GM19238 (cell line): ENCODE measurements around the gene STEAP3.

Experiments
- DNase-seq: peaks from one replicate; pipeline ENCODE4 v3.0.0; 2011; ENCODE audit warnings: low spot score; ENCODE audit not compliant: insufficient read length

Gene STEAP3, protein sequence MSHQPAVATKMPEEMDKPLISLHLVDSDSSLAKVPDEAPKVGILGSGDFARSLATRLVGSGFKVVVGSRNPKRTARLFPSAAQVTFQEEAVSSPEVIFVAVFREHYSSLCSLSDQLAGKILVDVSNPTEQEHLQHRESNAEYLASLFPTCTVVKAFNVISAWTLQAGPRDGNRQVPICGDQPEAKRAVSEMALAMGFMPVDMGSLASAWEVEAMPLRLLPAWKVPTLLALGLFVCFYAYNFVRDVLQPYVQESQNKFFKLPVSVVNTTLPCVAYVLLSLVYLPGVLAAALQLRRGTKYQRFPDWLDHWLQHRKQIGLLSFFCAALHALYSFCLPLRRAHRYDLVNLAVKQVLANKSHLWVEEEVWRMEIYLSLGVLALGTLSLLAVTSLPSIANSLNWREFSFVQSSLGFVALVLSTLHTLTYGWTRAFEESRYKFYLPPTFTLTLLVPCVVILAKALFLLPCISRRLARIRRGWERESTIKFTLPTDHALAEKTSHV

DNA sequence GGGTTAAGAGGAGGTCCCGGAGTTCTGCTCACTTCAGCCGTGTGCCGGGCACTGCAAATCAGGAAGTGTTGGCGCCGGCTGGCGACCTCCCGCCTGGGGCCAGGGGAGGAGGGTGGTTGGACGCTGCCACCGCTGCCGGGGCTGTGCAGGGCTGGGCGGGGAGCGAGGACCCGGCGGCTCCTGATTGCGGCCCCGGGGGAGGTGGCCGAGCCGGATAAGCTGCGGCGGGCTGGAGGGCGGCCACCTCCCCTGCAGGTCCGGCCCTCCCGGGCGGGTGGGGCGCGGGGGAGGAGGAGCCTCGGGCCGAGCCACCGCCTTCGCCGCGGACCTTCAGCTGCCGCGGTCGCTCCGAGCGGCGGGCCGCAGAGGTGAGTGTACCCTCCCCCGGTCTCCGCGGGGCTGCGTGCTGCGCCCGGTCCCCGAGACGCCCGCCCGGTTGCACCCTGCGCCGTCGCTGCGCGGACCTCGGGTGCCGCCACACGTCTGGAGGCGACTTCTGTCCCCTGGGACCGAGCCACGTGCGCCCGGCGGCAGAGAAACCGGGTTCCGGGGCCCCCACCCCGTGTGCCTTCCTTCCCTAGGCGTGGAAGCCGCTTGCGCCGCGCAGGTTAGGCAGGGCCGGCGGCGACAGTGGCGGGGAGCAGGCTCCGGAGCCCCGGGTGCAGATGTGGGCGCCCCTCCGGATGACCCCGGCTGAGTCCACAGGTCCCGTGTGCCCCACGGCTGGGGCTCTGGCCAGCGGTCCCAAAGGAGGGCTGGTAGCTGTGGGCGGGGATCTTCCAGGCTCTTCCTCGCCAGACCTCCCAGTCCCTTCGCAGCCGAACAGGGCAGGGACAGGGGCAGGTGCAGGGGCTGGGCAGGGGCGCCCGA is at the start of gene STEAP3:
TSS of gene STEAP3 (plus strand) at position 314 of the 870 bp plus-strand sequence. CDS start 7,179 bp downstream, outside the sequence.
- DNase-seq: peak; percentile 82

DNA sequence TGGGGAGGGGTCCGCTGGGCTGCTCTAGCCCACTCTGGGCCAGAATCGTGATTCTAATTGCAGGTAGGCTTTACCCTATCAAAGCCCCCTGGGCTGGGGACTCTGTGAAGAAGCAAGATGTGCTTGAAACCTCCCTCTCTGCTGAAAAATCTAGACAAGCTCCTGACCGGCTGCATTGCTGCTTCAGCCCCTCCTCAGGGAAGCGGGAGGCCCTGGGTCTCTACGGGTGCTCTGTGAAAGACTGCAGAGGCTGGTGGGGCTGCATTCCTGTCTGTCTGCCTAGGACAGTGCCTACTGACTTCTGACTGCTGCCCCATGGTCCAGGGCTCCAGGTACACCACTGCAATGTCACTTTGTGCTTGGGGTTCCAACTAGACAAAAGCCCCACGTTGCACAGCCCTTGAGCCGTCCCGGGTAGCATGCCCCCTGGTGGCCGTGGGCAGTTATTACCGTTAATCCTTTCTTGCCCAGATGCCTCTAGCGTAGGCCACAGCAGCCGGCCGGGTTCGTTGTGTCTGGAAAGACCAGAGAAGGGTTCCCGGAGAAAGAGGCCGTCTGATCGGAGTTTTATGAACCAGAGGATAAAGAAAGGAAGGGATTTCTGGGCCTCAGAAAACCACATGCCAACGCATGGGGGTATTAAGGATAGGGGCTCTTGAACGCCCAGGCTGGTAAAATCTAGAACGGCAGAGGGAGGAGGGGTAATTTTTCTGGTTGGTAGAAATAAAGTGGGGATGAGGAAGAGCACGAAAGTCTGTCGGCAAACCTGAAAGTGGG is 49.2 kb upstream of the STEAP3 start:
- peak; percentile 51 for DNase-seq

DNA sequence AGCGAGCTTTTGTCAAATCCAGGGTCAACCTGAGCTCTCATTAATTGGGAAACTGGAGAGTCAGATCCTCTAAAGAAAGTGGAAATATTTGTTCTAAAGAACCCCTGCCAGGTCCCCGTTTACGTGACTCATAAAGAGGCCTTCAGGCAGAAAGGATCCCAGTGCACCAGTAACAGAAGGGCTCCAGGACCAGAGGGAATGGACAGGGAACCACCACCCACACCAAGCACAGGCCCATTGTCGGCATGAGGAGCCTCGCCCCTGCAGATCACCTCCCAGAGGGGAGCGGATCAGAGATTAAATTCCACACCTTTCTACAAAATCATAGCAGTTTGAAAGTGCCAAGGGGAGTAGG is 48.7 kb upstream of the STEAP3 start:
- DNase-seq: no peak

DNA sequence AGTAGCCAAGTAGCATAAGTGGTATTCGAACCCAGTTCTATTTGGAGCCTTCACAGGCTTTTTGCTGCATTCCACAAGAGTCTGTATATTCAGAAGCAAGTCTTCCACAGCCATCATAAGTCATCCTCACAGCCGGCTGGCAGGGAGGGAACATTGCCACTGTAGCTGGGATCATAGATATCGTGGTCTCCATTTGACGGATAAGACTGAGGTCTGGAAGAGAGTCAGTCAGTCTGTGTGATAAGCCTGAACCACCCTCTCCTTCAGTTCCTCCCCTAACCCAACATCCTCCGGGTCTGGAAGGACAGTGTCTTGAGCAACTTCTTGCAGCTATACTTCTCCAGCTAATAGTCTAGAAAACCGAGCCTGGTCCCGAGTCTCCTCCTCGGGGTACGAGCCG is 48.1 kb upstream of the STEAP3 start:
- DNase-seq: no peak

DNA sequence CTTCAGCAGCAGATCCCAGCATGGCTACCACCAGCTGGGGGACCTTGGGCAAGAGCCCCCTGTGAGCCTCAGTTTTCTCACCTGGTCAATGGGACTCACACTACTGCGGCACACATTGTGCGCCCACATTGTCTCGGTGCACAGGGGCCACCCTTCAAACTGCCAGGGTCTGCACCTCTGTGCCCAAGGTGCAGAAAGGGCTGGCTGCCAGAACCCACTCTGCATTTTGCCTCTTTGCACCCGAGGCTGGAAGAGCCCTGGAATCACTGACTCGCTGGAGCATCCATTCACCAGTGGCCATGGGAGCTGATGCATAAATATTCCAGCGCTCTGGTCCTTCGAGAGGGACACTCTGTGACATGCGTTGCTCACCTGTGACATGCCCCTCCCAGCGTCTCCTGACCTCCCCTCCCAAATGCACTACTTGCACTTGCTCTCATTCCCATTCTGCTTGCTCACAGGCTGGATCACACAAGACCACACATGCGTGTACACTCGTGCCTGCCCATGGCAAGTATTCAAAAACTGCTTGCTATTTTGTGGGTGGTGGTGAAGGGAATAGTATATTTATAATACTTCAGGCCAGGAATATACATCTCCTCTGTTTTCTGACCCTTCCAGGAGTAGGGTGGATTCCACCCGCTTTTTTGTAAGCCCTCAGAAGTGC is 46.3 kb upstream of the STEAP3 start:
- no peak for DNase-seq

DNA sequence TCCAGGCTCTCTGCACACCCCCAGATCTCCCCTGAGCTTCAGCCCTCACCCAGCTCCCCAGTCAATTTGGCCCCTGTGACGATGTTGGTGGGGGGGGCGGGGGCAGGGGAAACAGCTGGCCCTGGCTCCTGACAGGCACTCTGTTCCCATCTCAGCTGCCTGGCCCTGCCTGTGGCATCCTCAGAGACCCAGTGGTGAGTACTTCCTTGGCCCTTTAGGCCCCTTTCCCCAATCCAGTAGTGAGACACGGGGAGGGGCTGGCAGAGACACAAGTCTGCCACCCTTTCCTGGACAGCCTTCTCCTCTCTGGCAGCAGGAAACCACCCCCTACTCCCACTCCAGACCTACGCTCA is 45.8 kb upstream of the STEAP3 start:
- no peak for DNase-seq

DNA sequence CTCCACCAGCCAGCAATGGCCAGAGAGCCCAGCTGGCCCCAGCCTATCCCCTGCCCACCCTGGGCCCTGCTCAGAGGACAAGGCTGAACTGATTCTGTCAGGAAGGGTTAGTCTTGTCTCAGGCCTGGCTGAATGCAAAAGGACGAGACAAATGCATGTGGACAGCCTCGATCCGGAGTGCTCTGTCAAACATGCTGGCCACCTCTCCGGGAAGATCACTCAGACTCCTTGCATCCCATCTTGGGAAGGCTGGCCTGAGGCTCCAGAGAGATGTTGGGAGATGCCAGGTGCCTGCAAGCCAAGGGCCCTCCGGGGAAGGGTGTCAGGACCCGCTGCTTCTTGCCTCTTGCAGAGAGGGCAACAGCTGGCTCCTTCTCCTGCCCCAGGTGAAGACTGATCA is 44.9 kb upstream of the STEAP3 start:
- DNase-seq: no peak

DNA sequence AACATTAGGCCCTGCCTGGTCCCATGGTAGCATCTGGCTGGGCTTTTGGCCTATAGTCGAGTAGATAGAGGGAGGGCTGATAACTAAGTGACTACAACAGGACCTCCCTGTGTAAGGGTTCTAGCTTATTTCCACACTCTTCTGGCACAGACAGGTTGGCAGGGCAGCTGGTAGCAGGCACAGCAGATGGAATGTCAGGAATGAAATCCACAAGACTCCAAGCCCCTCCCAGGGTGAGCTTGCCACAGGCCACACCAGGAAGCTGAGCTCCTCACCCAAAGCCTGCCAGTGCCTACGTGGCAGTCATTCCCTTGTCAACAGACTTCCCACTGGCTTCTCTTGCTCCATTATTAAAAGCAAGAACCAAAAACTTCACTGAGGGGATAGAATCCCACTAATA is 44.4 kb upstream of the STEAP3 start:
- DNase-seq: no peak

DNA sequence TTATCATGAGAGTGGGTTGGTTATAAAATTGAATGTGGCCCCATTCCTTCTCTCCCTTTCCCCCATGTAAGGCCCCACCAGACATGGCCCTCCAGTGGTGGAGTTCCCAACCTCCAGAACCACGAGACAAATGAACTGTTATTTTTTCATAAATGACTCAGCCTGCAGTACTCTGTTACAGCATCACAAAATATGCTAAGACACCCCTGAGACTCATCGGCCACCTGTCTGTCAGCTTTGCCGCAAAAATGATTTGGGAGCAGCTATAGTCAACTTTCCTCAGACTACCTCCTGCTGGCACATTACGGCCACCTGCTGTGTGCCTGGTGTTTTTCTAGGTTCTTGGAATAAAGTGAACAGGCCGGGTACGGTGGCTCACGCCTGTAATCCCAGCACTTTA is 43.6 kb upstream of the STEAP3 start:
- no peak for DNase-seq

DNA sequence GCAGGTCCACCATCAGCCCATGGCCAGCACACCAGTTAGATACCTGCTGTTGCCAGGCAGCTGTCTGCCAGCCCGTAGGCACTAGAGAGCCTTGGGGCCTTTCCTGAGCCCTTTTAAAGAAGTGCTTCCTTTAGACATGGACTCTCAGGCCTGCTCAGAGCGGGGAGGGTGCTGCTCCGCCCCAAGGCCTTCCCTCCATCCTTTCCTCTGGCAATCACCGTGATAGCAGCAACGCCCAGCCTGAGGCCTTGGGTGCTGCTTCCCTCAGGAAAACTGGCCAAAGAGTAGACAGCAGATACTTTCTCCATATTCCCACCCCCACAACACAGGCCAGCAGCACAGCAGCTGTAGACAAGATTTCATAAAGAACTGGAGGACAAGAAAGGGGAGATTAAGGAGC is 42.7 kb upstream of the STEAP3 start:
- no peak for DNase-seq

DNA sequence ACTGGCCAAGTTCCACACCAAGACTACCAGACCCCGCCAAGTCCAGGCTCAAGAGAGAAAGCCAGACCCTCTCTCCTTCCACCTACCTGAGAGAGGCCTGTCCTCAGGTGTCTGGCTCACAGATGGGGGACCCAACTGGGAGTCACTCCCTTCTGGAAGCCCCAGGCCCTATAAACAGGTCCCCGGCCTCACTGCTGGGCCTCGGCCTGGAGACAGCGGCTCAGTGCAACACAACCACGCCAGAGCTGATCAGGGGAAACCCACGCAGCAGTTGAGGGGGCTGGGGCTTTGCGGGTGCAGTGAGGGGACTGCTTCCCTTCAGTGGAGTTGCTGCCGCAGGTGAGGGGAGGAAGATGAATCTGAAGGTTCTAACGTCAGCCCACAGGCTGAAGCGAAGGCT is 42.2 kb upstream of the STEAP3 start:
- no peak for DNase-seq

DNA sequence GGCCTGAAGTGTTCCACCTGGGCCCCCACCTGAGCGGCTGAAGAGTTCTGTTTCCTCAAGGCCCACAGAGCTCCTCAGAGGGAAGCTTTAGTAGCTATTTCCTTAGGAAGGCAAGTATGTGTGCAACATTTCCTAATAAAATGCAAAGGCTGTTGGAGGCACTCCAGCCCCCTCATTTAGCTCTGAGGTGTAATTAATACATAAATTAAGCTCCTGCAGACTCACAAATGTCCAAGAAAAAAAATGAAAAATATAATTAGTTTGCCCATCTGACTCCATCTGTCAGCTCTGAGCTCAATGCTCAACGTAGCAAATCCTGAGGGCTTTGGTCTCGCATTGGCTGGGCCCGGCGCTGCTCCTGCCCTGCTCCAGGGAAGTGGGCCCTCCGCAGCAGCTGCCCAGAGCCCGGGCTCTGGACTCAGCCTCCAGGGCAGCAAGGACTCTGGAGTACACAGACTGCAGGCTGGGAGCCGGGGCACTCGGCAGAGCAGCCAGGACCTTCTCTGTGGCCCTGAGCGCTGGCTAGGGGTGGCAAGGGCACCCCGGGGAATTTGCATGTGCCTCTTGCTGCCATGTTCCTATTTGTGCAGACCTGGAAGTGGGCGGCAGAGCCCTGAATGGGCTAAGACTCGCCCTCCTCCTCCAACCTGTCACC is 41.7 kb upstream of the STEAP3 start:
- no peak for DNase-seq

DNA sequence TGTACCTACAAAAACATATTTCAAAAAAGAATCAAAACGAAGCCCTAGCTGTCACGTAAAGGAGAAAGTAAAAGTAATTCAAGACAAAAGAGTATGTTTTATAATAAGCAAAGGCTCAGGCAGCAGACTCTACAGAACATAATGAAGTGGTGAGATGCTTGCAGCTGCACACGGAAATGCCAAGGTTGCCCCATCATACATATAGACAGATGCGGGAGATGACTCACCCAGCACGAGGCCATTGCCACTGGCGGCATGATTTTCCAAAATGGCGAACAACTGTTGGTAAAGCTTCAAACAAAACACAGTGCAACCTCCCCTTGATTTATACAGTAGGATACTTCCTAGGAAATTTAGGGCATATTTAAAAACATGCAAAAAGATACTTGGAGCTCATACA is 39.1 kb upstream of the STEAP3 start:
- DNase-seq: no peak

DNA sequence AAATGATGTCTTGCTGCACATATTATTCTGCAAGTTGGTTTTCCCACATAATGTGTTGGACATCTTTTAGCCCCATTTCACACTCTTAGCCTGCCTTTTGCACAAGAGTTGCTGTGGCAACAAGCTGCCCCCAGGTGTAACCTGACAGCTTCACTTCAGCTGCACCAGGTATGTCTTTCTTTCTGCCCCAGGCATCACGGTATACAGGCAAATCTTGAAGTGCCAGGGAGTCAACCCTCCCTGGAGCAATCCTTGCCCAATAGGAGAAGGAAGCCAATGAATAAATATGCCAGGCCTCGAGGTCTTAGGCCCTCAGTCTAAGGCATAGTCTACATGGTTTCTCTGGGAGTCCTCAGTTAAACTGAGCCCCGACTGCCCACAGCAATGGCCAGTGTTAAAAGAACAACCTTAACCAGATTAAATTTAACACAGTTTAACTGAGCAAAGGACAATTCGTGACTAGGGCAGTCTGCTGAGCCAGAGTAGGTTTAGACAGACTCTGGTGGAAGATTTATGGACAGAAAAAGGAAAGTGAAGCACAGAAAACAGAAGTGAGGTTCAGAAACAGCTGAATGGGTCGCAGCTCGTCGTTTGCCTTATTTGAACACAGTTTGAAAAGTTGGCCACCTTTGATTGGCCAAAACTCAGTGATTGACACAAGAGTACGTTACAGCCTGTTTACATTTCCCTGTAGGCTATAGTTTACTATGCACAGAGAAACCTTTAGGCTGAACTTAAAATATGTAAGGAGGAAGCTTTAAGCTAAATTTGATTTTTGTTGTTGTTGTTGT is 33.1 kb upstream of the STEAP3 start:
- no peak for DNase-seq

DNA sequence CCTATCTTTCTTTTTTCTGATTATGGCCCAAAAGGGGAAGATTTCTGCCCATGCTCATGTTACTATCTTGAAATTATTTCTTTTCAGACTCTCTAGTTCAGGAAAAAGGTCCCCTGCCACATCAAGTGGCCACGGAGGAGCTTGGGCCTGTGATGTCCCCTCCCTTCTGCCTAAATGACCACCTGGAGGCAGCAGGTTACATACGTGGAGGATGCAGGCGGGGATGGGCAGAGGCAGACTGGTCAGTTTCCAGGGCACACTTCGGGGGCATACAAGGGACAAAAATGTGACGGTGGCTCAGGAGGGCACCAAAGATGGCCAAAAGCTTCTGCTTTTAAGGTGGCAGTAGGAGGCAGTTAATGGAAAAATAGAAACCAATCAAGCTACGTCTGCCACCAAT is 30.7 kb upstream of the STEAP3 start:
- no peak for DNase-seq

DNA sequence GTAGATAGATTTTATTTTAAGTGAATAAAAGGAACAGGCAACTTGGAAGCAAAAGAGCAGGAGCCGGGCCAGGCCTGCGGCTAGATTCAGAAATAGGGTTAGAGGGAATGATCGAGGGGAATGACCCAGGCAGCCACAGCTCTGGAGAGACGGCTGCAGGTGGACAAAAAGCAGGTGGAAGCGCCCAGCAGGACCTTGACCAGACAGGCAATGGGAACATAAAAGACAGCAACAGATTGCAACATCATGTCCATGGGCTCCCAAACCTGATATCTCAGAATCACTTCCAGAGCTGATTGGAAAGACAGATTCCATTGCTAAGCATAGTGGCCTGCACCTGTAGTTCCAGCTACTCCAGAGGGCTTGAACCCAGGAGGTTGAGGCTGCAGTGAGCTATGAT is 28.6 kb upstream of the STEAP3 start:
- DNase-seq: no peak

DNA sequence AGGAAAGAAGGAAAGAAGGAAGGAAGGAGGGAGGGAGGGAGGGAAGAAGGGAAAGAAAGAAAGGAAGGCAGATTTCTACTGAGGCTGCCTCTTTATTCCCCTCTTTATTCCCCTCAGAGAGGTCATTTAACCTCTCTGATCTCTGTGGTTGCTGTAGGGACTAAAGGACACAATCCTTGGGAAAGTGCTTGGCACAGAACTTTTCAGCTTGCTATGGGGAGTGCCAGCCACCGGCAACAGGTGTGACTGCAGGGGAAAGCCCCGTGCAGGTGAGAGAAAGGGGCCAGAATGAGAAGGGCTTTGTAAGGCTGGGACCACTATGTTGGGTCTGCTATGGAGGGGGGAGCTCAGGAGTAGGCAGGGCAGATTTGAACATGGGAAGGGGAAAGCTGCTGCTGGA is 27.7 kb upstream of the STEAP3 start:
- DNase-seq: no peak

DNA sequence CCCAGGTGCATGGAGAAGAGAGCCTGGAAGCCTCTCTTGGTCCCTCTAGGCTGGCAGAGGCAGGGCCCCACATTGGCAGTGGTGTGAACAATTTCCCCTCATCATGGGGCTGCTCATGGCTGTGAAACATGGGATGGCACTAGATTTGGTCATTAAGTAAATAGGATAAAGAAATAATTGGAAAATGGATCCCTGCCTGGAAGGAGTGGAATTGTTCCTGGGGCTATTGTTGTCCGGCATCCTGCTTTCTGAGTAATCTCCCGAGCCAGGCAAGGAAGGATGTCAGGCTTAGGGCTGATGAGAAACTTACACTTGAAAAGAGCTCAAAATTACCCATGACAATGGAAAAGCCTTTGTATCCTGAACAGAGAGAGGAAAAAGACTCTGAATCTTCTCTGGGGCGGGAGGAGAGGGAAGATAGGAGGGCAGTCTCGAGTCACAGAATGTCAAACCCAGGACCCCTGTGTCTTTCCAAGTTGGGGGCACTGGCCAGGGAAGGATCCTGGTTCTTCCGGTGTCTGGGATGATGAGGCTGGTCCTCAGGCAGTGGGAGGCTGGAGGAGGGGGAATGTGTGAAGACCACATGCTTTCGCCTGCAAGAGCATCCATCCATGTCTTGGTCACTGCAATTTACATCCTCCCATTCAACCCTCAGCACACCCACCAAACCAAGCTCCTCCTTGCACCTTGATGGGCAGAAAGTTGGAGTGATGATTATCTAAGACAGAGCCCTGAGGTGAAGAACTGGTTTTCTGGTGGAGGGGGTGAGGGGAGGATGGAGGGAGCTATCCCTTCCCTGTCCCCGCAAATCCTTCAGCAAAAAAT is 27.1 kb upstream of the STEAP3 start:
- no peak for DNase-seq

DNA sequence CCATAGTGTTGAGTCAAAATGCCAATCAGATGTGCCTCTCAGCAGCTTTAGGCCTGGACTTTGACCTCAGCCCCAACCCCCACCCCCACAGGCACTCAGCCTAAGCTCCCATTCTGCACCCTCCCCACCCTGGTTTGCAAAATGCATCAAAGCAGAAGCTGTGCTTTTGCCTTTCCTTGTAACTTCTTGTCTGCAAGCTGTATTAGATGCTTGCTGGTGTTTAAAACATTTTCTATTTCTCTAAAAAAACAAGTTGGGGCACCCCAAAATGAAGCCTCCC is 26.6 kb upstream of the STEAP3 start:
- no peak for DNase-seq
